Bronchial epithelial cell (primary cell): ENCODE data around the gene TNK1. TPM values are rescaled to one million over a fixed set of nuclear protein-coding genes. Genes with fewer than 3 reads are reported as not detected.

Experiments used
- DNase-seq: peaks from one replicate; pipeline ENCODE4 v3.0.0-alpha.2; 2010; ENCODE audit warnings: low read depth
- FAIRE-seq: peaks from 2 replicates; lab custom pipeline; 2011; peaks lifted over from hg19 to GRCh38; lab: Jason Lieb, UNC
- H3K27me3 ChIP-seq: 2 replicates; pipeline ENCODE4 v1.5.1; 2011; ENCODE audit warnings: low read length; ENCODE audit not compliant: control insufficient read depth, insufficient read depth
- H3K36me3 ChIP-seq: 2 replicates; pipeline ENCODE4 v1.5.1; 2011; ENCODE audit warnings: low read length; ENCODE audit not compliant: control insufficient read depth, insufficient read depth
- H3K4me3 ChIP-seq: 2 replicates; pipeline ENCODE4 v1.5.1; 2011; ENCODE audit warnings: mild to moderate bottlenecking, low read depth, low read length, control low read depth
- total RNA-seq: library from RNA; depleted of rRNA; stranded (reverse); fragments of >200 nt; gene quantifications from 2 replicates; pipeline ENCODE4 v1.2.1, GENCODE V29; 2014
- TF ChIP-seq, protein P1 (sequence below): IDR thresholded peaks from 2 replicates; pipeline ENCODE4 v1.5.1; 2011; ENCODE audit warnings: mild to moderate bottlenecking, moderate library complexity, low read length, control low read depth, inconsistent platforms; ENCODE audit not compliant: insufficient read depth, severe bottlenecking

TNK1 gene
- total RNA-seq, 1 donor from 2014 or later, result 11.8 TPM

DNA sequence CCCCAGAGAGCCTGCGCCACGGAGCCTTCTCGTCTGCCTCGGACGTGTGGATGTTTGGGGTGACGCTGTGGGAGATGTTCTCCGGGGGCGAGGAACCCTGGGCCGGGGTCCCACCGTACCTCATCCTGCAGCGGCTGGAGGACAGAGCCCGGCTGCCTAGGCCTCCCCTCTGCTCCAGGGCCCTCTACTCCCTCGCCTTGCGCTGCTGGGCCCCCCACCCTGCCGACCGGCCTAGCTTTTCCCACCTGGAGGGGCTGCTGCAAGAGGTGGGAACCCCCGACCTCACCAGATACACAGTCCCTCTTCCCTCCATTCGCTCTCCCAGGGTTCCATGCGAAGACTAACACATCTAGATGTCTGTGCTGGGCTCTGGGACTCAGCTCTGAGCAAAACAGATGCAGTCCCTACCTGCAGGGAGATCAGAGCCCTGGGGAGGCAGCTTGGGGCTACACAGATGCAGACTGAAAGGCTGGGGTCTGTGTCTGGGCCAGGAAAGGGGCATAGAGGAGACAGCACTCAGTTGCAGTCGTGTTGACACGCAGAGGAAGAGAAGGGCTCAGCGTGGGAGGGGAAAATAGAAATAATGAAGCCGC lies 3.7 kb downstream of the TNK1 start:
- H3K36me3 ChIP-seq, result peaks cover 29% of the 10 kb centered on the region
- TF ChIP-seq, protein P1, sequence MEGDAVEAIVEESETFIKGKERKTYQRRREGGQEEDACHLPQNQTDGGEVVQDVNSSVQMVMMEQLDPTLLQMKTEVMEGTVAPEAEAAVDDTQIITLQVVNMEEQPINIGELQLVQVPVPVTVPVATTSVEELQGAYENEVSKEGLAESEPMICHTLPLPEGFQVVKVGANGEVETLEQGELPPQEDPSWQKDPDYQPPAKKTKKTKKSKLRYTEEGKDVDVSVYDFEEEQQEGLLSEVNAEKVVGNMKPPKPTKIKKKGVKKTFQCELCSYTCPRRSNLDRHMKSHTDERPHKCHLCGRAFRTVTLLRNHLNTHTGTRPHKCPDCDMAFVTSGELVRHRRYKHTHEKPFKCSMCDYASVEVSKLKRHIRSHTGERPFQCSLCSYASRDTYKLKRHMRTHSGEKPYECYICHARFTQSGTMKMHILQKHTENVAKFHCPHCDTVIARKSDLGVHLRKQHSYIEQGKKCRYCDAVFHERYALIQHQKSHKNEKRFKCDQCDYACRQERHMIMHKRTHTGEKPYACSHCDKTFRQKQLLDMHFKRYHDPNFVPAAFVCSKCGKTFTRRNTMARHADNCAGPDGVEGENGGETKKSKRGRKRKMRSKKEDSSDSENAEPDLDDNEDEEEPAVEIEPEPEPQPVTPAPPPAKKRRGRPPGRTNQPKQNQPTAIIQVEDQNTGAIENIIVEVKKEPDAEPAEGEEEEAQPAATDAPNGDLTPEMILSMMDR, result no peak
- H3K27me3 ChIP-seq, result no peaks in the 10 kb centered on the region
- DNase-seq (no peak), FAIRE-seq (no peak)
- H3K4me3 ChIP-seq, result no peak overlapping the region

DNA sequence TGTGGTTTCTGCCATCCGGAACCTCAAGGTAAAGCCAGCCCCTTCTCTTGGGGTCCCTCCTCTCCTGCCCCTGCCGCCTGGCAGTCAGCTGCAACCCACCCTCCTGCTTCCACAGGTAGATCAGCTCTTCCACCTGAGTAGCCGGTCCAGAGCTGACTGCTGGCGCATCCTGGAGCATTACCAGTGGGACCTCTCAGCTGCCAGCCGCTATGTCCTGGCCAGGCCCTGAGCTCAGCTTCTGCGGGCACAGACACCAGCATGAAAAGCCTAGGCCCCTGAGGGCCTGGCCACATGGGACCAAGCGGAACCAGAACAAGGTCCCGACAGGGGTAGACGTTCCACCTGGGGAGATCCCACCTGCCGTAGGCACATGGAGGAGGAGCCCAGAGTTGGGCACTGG lies 8.0 kb downstream of the TNK1 start:
- no peaks in the 10 kb centered on the region for H3K27me3 ChIP-seq
- H3K4me3 ChIP-seq, result no peak overlapping the region
- DNase-seq (no peak), FAIRE-seq (peak; percentile 52)
- TF ChIP-seq, protein P1, result no peak
- H3K36me3 ChIP-seq, result peaks cover 41% of the 10 kb centered on the region

GRCh38 chr17:7389924-7390910 lies 9.3 kb downstream of the TNK1 start:
- DNase-seq (no peak), FAIRE-seq (no peak)
- Histone ChIP-seq H3K27me3 (no peaks in the 10 kb centered on the region), H3K36me3 (peaks cover 38% of the 10 kb centered on the region), H3K4me3 (no peak overlapping the region)
- TF ChIP-seq, protein P1, result no peak

GRCh38 chr17:7391307-7391706 lies 10.4 kb downstream of the TNK1 start:
- peaks cover 38% of the 10 kb centered on the region for H3K36me3 ChIP-seq
- no peak for FAIRE-seq

GRCh38 chr17:7392696-7393612 lies 12.1 kb downstream of the TNK1 start:
- TF ChIP-seq, protein P1, result no peak
- Histone ChIP-seq H3K4me3 (peak overlapping the region; percentile 82), H3K36me3 (peaks cover 32% of the 10 kb centered on the region), H3K27me3 (no peaks in the 10 kb centered on the region)
- no peak for FAIRE-seq
- DNase-seq, result no peak

More at GRCh38 chr17:7391307-7391706, 10.4 kb downstream of the TNK1 start:
- TF ChIP-seq, protein P1, result no peak
- DNase-seq, result no peak
- Histone ChIP-seq H3K27me3 (no peaks in the 10 kb centered on the region), H3K4me3 (no peak overlapping the region)
